PC-3 (cell line): ENCODE data around the gene PDGFD. TPM values are rescaled to one million over a fixed set of nuclear protein-coding genes. Genes with fewer than 3 reads are reported as not detected.

Experiments used
- ATAC-seq: fragments of 200-7000 bp; cut with Tn5 transposase; 2 replicates; pipeline ENCODE4 v1.9.1; 2020; ENCODE audit warnings: mild to moderate bottlenecking, moderate library complexity
- BruUV-seq: library from RNA; stranded (reverse); fragments of 400-500 nt; replicated peaks from 2 replicates; lab custom pipeline; 2021; lab: Mats Ljungman, UMichigan
- CTCF ChIA-PET: fragments of 300-600 bp; sonication (Branson Sonifier 250); formaldehyde crosslinking; loops from one replicate; lab custom pipeline; 2022; ENCODE audit warnings: antibody characterized with exemption; lab: Charles Lee
- POLR2A ChIA-PET: fragments of 300-600 bp; sonication (Branson Sonifier 250); formaldehyde crosslinking; loops from one replicate; lab custom pipeline; 2022; ENCODE audit warnings: antibody characterized with exemption; ENCODE audit not compliant: unreplicated experiment; lab: Charles Lee
- DNase-seq: peaks from one replicate; pipeline ENCODE4 v3.0.0-alpha.2; 2015
- H2AFZ ChIP-seq: fragments of 300-600 bp; sonication (generic); 2 replicates; pipeline ENCODE4 v1.6.0; 2016; ENCODE audit warnings: antibody characterized with exemption, low read length
- H3F3A ChIP-seq: fragments of 300-600 bp; sonication (generic); one replicate; pipeline ENCODE4 v1.6.0; 2017; ENCODE audit warnings: antibody characterized with exemption, low read length, control low read depth, mild to moderate bottlenecking; ENCODE audit not compliant: unreplicated experiment
- H3K27ac ChIP-seq: fragments of 300-600 bp; sonication (generic); 2 replicates; pipeline ENCODE4 v1.5.1; 2016; ENCODE audit warnings: mild to moderate bottlenecking, low read length
- H3K27me3 ChIP-seq: fragments of 300-600 bp; sonication (generic); 2 replicates; pipeline ENCODE4 v1.6.1; 2016; ENCODE audit warnings: low read length, mixed read lengths
- H3K36me3 ChIP-seq: fragments of 300-600 bp; sonication (generic); 2 replicates; pipeline ENCODE4 v1.6.1; 2016; ENCODE audit warnings: low read depth, mixed run types, low read length, mixed read lengths
- H3K4me1 ChIP-seq: fragments of 300-600 bp; sonication (generic); 2 replicates; pipeline ENCODE4 v1.5.1; 2016; ENCODE audit warnings: low read length; ENCODE audit not compliant: insufficient read depth
- H3K4me2 ChIP-seq: fragments of 300-600 bp; sonication (generic); 2 replicates; pipeline ENCODE4 v1.6.0; 2016; ENCODE audit warnings: low read length
- H3K4me3 ChIP-seq: fragments of 300-600 bp; sonication (generic); 2 replicates; pipeline ENCODE4 v1.5.1; 2016; ENCODE audit warnings: mild to moderate bottlenecking, low read length, mixed read lengths
- H3K79me2 ChIP-seq: fragments of 300-600 bp; sonication (generic); 2 replicates; pipeline ENCODE4 v1.6.1; 2017; ENCODE audit warnings: low read length, mixed read lengths
- H3K9ac ChIP-seq: fragments of 300-600 bp; sonication (generic); 2 replicates; pipeline ENCODE4 v1.6.0; 2016; ENCODE audit warnings: mild to moderate bottlenecking, low read length
- H3K9me2 ChIP-seq: fragments of 300-600 bp; sonication (generic); replicated peaks from 2 replicates; pipeline ENCODE4 v1.6.1; 2016; ENCODE audit warnings: mixed run types, low read length, mixed read lengths
- H3K9me3 ChIP-seq: fragments of 300-600 bp; sonication (generic); 2 replicates; pipeline ENCODE4 v1.6.1; 2016; ENCODE audit warnings: low read length, mixed read lengths
- H4K20me1 ChIP-seq: fragments of 300-600 bp; sonication (generic); 2 replicates; pipeline ENCODE4 v1.6.1; 2016; ENCODE audit warnings: low read length, mixed read lengths
- CTCF ChIP-seq: fragments of 300-600 bp; sonication (generic); conservative IDR thresholded peaks from 2 replicates; pipeline ENCODE4 v1.5.1; 2017; ENCODE audit warnings: antibody characterized with exemption, low read depth, mild to moderate bottlenecking, low read length
- EZH2 ChIP-seq: fragments of 300-600 bp; sonication (generic); IDR thresholded peaks from one replicate; pipeline ENCODE4 v1.6.1; 2017; ENCODE audit warnings: antibody characterized with exemption, mild to moderate bottlenecking, low read length; ENCODE audit not compliant: unreplicated experiment
- EZH2phosphoT487 ChIP-seq: fragments of 300-600 bp; sonication (generic); IDR thresholded peaks from 2 replicates; pipeline ENCODE4 v1.6.1; 2018; ENCODE audit warnings: mild to moderate bottlenecking, antibody characterized with exemption, low read length, borderline replicate concordance
- intact Hi-C: fragments of 100-400 bp; cut with micrococcal nuclease; formaldehyde crosslinking; loops from 2 replicates; pipeline ENCODE4 v1.9.0; 2023
- total RNA-seq: library from RNA; depleted of rRNA; stranded (reverse); fragments of >200 nt; gene quantifications from 2 replicates; pipeline ENCODE4 v1.2.3, GENCODE V29; 2014

The PDGFD gene
- total RNA-seq, 1 experiment from 2014 or later, result 5.0 TPM

- Histone ChIP-seq H3K9ac (no peak overlapping the region), H3K36me3 (no peaks in the 10 kb centered on the region), H4K20me1 (no peaks in the 10 kb centered on the region), H3K4me2 (no peak overlapping the region), H3K27me3 (no peaks in the 10 kb centered on the region), H3K4me3 (no peak overlapping the region), H3K27ac (no peak overlapping the region), H2AFZ (no peak overlapping the region), H3K4me1 (no peaks in the 10 kb centered on the region), H3F3A (no peaks in the 10 kb centered on the region), H3K79me2 (no peaks in the 10 kb centered on the region), H3K9me2 (no peaks in the 10 kb centered on the region), H3K9me3 (no peaks in the 10 kb centered on the region)
- ChIA-PET POLR2A (no interaction called here), CTCF (no interaction called here)
- TF ChIP-seq EZH2, result no peak
- no peak for TF ChIP-seq EZH2phosphoT487
- no peak for TF ChIP-seq CTCF
- intact Hi-C loops, result no loop called here
- ATAC-seq (no peak), DNase-seq (no peak)
- no TSS peak for BruUV-seq
These were observed 269.9 kb downstream of the PDGFD start for GRCh38 chr11:103894034-103894433.

GRCh38 chr11:103893371-103893770 is 270.6 kb downstream of the PDGFD start:
- H3K9me2 ChIP-seq, result no peaks in the 10 kb centered on the region
- no peaks in the 10 kb centered on the region for H3K4me1 ChIP-seq
- ATAC-seq (peak; percentile 48), DNase-seq (peak; percentile 25)
- intact Hi-C loops, result no loop called here
- no peak overlapping the region for H3K27ac ChIP-seq
- H3K4me3 ChIP-seq, result no peak overlapping the region
- ChIA-PET CTCF (no interaction called here), POLR2A (no interaction called here)
- no peaks in the 10 kb centered on the region for H3K79me2 ChIP-seq
- TF ChIP-seq CTCF (no peak), EZH2phosphoT487 (no peak), EZH2 (no peak)
- H3K36me3 ChIP-seq, result no peaks in the 10 kb centered on the region
- no TSS peak for BruUV-seq
- H4K20me1 ChIP-seq, result no peaks in the 10 kb centered on the region
- no peaks in the 10 kb centered on the region for H3F3A ChIP-seq
- no peak overlapping the region for H2AFZ ChIP-seq
- no peak overlapping the region for H3K4me2 ChIP-seq
- H3K9ac ChIP-seq, result no peak overlapping the region
- H3K27me3 ChIP-seq, result no peaks in the 10 kb centered on the region
- H3K9me3 ChIP-seq, result no peaks in the 10 kb centered on the region

GRCh38 chr11:103892603-103893002 is 271.3 kb downstream of the PDGFD start:
- Histone ChIP-seq H2AFZ (no peak overlapping the region), H3K4me2 (no peak overlapping the region), H3K9me2 (0 out of 2 replicates have a peak, but pooled peaks cover 4% of the 10 kb centered on the region), H3K27ac (no peak overlapping the region), H3K27me3 (no peaks in the 10 kb centered on the region), H4K20me1 (no peaks in the 10 kb centered on the region), H3F3A (no peaks in the 10 kb centered on the region), H3K4me3 (no peak overlapping the region), H3K79me2 (no peaks in the 10 kb centered on the region), H3K4me1 (no peaks in the 10 kb centered on the region), H3K9ac (no peak overlapping the region), H3K9me3 (no peaks in the 10 kb centered on the region), H3K36me3 (no peaks in the 10 kb centered on the region)
- CTCF ChIA-PET, result no interaction called here
- POLR2A ChIA-PET, result no interaction called here
- no TSS peak for BruUV-seq
- DNase-seq (peak; percentile 56), ATAC-seq (peak; percentile 86)
- TF ChIP-seq EZH2, result no peak
- TF ChIP-seq CTCF, result no peak
- no peak for TF ChIP-seq EZH2phosphoT487
- intact Hi-C loops, result no loop called here
